OCI-LY1 (cell line): ENCODE measurements around the gene ASPRV1.

Experiments used
- H2AFZ ChIP-seq: fragments of 200-600 bp; sonication (generic), shearing (Covaris generic); 2 replicates; pipeline ENCODE4 v1.6.0; 2014; ENCODE audit warnings: antibody characterized with exemption, mild to moderate bottlenecking, low read length
- H3F3A ChIP-seq: fragments of 200-600 bp; sonication (generic), shearing (Covaris generic); 2 replicates; pipeline ENCODE4 v1.6.0; 2014; ENCODE audit warnings: mild to moderate bottlenecking, antibody characterized with exemption, low read length, moderate library complexity; ENCODE audit not compliant: insufficient read depth
- H3K27ac ChIP-seq: fragments of 200-600 bp; sonication (generic); 2 replicates; pipeline ENCODE4 v1.5.1; 2014; ENCODE audit warnings: low read length, mixed run types, mild to moderate bottlenecking, low read depth; ENCODE audit not compliant: poor library complexity, severe bottlenecking
- H3K27me3 ChIP-seq: fragments of 200-600 bp; sonication (generic); 2 replicates; pipeline ENCODE4 v1.6.0; 2014; ENCODE audit warnings: antibody characterized with exemption, mild to moderate bottlenecking, low read length, moderate library complexity; ENCODE audit not compliant: insufficient read depth
- H3K36me3 ChIP-seq: fragments of 200-600 bp; sonication (generic); 2 replicates; pipeline ENCODE4 v1.6.1; 2014; ENCODE audit warnings: mild to moderate bottlenecking, antibody characterized with exemption, low read length, moderate library complexity, mixed read lengths; ENCODE audit not compliant: insufficient read depth
- H3K4me1 ChIP-seq: fragments of 200-600 bp; sonication (generic); 2 replicates; pipeline ENCODE4 v1.5.1; 2014; ENCODE audit warnings: mild to moderate bottlenecking, low read length, moderate library complexity; ENCODE audit not compliant: insufficient read depth, severe bottlenecking
- H3K4me2 ChIP-seq: fragments of 200-600 bp; sonication (generic), shearing (Covaris generic); 2 replicates; pipeline ENCODE4 v1.6.1; 2014; ENCODE audit warnings: low read length
- H3K4me3 ChIP-seq: fragments of 200-600 bp; sonication (generic); 2 replicates; pipeline ENCODE4 v1.5.1; 2014; ENCODE audit warnings: low read length, low read depth, mild to moderate bottlenecking, mixed read lengths; ENCODE audit not compliant: poor library complexity, severe bottlenecking
- H3K79me2 ChIP-seq: fragments of 200-600 bp; shearing (Covaris generic); 2 replicates; pipeline ENCODE4 v1.6.1; 2016; ENCODE audit warnings: mixed run types, low read length, mixed read lengths; ENCODE audit not compliant: insufficient read depth
- H3K9ac ChIP-seq: fragments of 200-600 bp; sonication (generic), shearing (Covaris generic); 2 replicates; pipeline ENCODE4 v1.6.1; 2014; ENCODE audit warnings: mild to moderate bottlenecking, low read length, mixed read lengths
- H3K9me2 ChIP-seq: fragments of 200-600 bp; sonication (generic), shearing (Covaris generic); 2 replicates; pipeline ENCODE4 v1.6.1; 2014; ENCODE audit warnings: low read depth, mild to moderate bottlenecking, low read length, mixed read lengths
- H3K9me3 ChIP-seq: fragments of 200-600 bp; shearing (Covaris generic); 2 replicates; pipeline ENCODE4 v1.6.1; 2014; ENCODE audit warnings: low read length, mixed read lengths
- H4K20me1 ChIP-seq: fragments of 200-600 bp; sonication (generic), shearing (Covaris generic); 2 replicates; pipeline ENCODE4 v1.6.0; 2016; ENCODE audit warnings: mild to moderate bottlenecking, low read length; ENCODE audit not compliant: insufficient read depth
- CTCF ChIP-seq: fragments of 200-600 bp; sonication (generic), shearing (Covaris generic); IDR thresholded peaks from 2 replicates; pipeline ENCODE4 v1.5.1; 2017; ENCODE audit warnings: mild to moderate bottlenecking, antibody characterized with exemption, low read length, moderate library complexity, mixed read lengths
- EZH2 ChIP-seq: fragments of 200-600 bp; sonication (generic), shearing (Covaris generic); IDR thresholded peaks from 2 replicates; pipeline ENCODE4 v1.8.0; 2017; ENCODE audit warnings: borderline replicate concordance, mixed run types, mild to moderate bottlenecking, antibody characterized with exemption, low read length, moderate library complexity, mixed read lengths

Gene ASPRV1

GRCh38 chr2:69965756-69966445, 4.5 kb upstream of the ASPRV1 start:
- TF ChIP-seq CTCF = no peak
- no peak for TF ChIP-seq EZH2
- H3K4me1 ChIP-seq = no peaks in the 10 kb centered on the region
- peaks cover 4% of the 10 kb centered on the region; the same call in 1 of the 2 replicates for H3K27me3 ChIP-seq
- H3K9me3 ChIP-seq = no peaks in the 10 kb centered on the region
- H3K9ac ChIP-seq = no peak overlapping the region
- no peaks in the 10 kb centered on the region for H3K9me2 ChIP-seq
- H3K36me3 ChIP-seq = no peaks in the 10 kb centered on the region; the same call in 1 of the 2 replicates
- H3F3A ChIP-seq = no peaks in the 10 kb centered on the region
- H3K4me3 ChIP-seq = no peak overlapping the region
- no peaks in the 10 kb centered on the region for H3K79me2 ChIP-seq
- H3K4me2 ChIP-seq = no peak overlapping the region
- H4K20me1 ChIP-seq = no peaks in the 10 kb centered on the region
- H3K27ac ChIP-seq = no peak overlapping the region
- H2AFZ ChIP-seq = no peak overlapping the region

- Histone ChIP-seq H3K36me3 (no peaks in the 10 kb centered on the region), H3K79me2 (no peaks in the 10 kb centered on the region), H3F3A (no peaks in the 10 kb centered on the region), H3K4me2 (no peak overlapping the region), H3K9ac (no peak overlapping the region), H2AFZ (no peak overlapping the region), H3K4me1 (no peaks in the 10 kb centered on the region), H3K27me3 (peaks cover 6% of the 10 kb centered on the region), H3K9me2 (no peaks in the 10 kb centered on the region), H3K4me3 (no peak overlapping the region), H3K9me3 (no peaks in the 10 kb centered on the region), H4K20me1 (no peaks in the 10 kb centered on the region), H3K27ac (no peak overlapping the region)
- TF ChIP-seq EZH2 (no peak), CTCF (no peak)
These were observed 3.0 kb upstream of the ASPRV1 start for GRCh38 chr2:69964353-69964841.

GRCh38 chr2:69962986-69963730, 1.7 kb upstream of the ASPRV1 start:
- no peak overlapping the region for H3K4me2 ChIP-seq
- H3K36me3 ChIP-seq = no peaks in the 10 kb centered on the region
- no peak for TF ChIP-seq CTCF
- no peak for TF ChIP-seq EZH2
- no peaks in the 10 kb centered on the region for H3K9me3 ChIP-seq
- H3K27me3 ChIP-seq = peaks cover 10% of the 10 kb centered on the region
- H3K79me2 ChIP-seq = no peaks in the 10 kb centered on the region
- no peaks in the 10 kb centered on the region for H4K20me1 ChIP-seq
- no peaks in the 10 kb centered on the region for H3F3A ChIP-seq
- no peak overlapping the region for H2AFZ ChIP-seq
- H3K4me1 ChIP-seq = no peaks in the 10 kb centered on the region
- no peak overlapping the region for H3K9ac ChIP-seq
- no peaks in the 10 kb centered on the region for H3K9me2 ChIP-seq
- H3K4me3 ChIP-seq = no peak overlapping the region
- no peak overlapping the region for H3K27ac ChIP-seq
